MM.1S (cell line): ENCODE results near the gene AMELX.

ENCODE experiments used
- EZH2 ChIP-seq: fragments of 300-600 bp; sonication (generic); optimal IDR thresholded peaks from 2 replicates; pipeline ENCODE3; 2017; ENCODE audit warnings: low read depth, mild to moderate bottlenecking, antibody characterized with exemption, low read length, mixed read lengths
- TF ChIP-seq, protein P1 (sequence below): fragments of 300-600 bp; sonication (generic); IDR thresholded peaks from 2 replicates; pipeline ENCODE4 v1.5.1; 2016; ENCODE audit warnings: antibody characterized with exemption, low read length, mixed read lengths

DNA sequence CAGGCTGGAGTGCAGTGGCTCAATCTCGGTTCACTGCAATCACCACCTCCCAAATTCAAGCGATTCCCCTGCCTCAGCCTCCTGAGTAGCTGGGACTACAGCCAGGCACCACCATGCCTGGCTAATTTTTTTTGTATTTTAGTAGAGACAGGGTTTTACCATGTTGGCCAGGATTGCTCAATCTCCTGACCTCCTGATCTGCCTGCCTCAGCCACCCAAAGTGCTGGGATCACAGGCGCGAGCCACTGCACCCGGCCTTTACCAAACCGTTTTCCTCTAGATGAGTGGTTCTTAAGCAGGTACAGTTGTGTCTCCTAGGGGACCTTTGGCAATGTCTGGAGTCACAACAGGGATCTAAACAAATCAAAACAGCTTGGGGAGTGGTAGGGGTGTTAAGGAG is 11.6 kb downstream of the AMELX start:
- TF ChIP-seq, protein P1, sequence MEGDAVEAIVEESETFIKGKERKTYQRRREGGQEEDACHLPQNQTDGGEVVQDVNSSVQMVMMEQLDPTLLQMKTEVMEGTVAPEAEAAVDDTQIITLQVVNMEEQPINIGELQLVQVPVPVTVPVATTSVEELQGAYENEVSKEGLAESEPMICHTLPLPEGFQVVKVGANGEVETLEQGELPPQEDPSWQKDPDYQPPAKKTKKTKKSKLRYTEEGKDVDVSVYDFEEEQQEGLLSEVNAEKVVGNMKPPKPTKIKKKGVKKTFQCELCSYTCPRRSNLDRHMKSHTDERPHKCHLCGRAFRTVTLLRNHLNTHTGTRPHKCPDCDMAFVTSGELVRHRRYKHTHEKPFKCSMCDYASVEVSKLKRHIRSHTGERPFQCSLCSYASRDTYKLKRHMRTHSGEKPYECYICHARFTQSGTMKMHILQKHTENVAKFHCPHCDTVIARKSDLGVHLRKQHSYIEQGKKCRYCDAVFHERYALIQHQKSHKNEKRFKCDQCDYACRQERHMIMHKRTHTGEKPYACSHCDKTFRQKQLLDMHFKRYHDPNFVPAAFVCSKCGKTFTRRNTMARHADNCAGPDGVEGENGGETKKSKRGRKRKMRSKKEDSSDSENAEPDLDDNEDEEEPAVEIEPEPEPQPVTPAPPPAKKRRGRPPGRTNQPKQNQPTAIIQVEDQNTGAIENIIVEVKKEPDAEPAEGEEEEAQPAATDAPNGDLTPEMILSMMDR: no peak
- TF ChIP-seq EZH2: no peak
